ENCODE results near the gene KCNE3. TPM values are rescaled to one million over a fixed set of nuclear protein-coding genes. Genes with fewer than 3 reads are reported as not detected.

The KCNE3 gene
- total RNA-seq, 1 experiment from 2014 or later = 0.52 TPM

DNA sequence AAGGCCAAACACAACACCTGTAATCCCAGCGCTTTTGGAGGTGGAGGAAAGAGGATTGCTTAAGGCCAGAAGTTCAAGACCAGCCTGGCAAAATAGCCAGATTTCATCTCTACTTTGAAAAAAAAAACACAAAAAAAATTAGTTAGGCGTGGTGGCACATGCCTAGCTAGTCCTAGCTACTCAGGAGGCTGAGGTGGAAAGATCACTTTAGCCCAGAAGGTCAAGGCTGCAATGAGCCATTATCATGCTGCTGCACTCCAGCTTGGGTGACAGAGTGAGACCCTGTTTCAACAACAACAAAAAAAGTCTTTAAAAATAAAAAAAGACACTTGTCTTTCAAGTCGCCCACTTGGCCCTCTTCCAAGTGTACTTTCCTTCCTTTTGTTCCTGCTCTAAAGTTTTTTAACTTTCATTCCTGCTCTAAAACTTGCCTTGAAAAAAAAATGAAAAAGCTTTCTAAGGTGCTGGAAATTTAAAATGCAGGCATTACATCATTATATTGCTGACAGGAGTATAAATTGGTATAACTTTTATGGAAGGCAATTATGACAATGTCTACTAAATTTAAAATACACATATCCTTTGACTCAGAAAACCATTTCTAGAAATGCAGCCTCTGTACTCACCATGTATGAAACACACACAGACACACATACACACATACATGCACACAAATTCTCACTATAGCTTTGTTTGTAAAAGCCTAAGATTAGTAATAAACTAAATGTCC is 13.5 kb upstream of the KCNE3 start:
- no peaks in the 10 kb centered on the region for H3K9me2 ChIP-seq (ENCODE audit: insufficient read depth)
- no peaks in the 10 kb centered on the region for H3K79me2 ChIP-seq (ENCODE audit: low read depth)
- CTCF ChIA-PET = no interaction called here
- no peak overlapping the region for H3K4me2 ChIP-seq
- intact Hi-C loops (cut with micrococcal nuclease; ENCODE audit: unreplicated experiment) = no loop called here
- no peak overlapping the region for H3K4me3 ChIP-seq
- no peaks in the 10 kb centered on the region for H4K20me1 ChIP-seq (ENCODE audit: insufficient read depth)
- no TSS peak for BruUV-seq (replicated peaks)
- POLR2A ChIA-PET (ENCODE audit: unreplicated experiment) = interaction anchor here (0.7 to 0.8 kb wide), 2 partner anchors 13 to 1598 kb away, joined by 3 to 6 read pairs; partner anchors contain the start of gene LIPT2
- no peaks in the 10 kb centered on the region for H3K36me3 ChIP-seq (ENCODE audit: low read depth)
- no peak overlapping the region for H3K27ac ChIP-seq
- no peaks in the 10 kb centered on the region for H3F3A ChIP-seq (ENCODE audit: insufficient read depth, low read depth)
- H3K9me3 ChIP-seq (ENCODE audit: insufficient read depth, low read depth) = no peaks in the 10 kb centered on the region
- no peaks in the 10 kb centered on the region for H3K27me3 ChIP-seq (ENCODE audit: insufficient read depth, low read depth)
- DNase-seq = no peak
- H3K4me1 ChIP-seq (replicated peaks; ENCODE audit: insufficient read depth) = no peaks in the 10 kb centered on the region
- TF ChIP-seq EZH2 (IDR thresholded peaks at IDR 0.05; ENCODE audit: low read depth) = no peak
- TF ChIP-seq CTCF (conservative IDR thresholded peaks at IDR 0.05) = no peak
- no peak overlapping the region for H2AFZ ChIP-seq

DNA sequence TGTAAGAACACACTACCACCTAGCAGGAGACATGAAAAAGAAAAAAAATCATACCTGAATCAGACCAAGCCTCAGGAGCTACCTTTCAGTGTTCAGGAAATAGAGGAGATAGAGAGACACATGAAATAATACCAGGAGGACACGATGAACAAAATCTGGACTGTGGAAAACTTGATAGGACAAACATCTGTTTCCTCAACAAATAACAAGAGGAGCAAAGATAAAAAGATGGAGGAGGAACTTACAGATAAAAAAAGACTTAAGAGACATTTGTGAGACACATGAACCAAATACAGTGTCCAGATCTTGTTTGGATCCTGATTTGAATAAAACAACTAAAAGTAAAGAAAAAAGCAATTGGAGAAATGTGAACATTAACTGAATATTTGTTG is 12.4 kb upstream of the KCNE3 start:
- Histone ChIP-seq H3K36me3 (ENCODE audit: low read depth) (no peaks in the 10 kb centered on the region), H3K4me3 (no peak overlapping the region), H3K27ac (no peak overlapping the region), H2AFZ (no peak overlapping the region), H3K79me2 (ENCODE audit: low read depth) (no peaks in the 10 kb centered on the region), H3F3A (ENCODE audit: insufficient read depth, low read depth) (no peaks in the 10 kb centered on the region), H4K20me1 (ENCODE audit: insufficient read depth) (no peaks in the 10 kb centered on the region), H3K4me1 (replicated peaks; ENCODE audit: insufficient read depth) (no peaks in the 10 kb centered on the region), H3K27me3 (ENCODE audit: insufficient read depth, low read depth) (no peaks in the 10 kb centered on the region), H3K9me3 (ENCODE audit: insufficient read depth, low read depth) (no peaks in the 10 kb centered on the region), H3K4me2 (no peak overlapping the region), H3K9me2 (ENCODE audit: insufficient read depth) (no peaks in the 10 kb centered on the region)
- DNase-seq = no peak
- POLR2A ChIA-PET (ENCODE audit: unreplicated experiment) = no interaction called here
- BruUV-seq (replicated peaks) = no TSS peak
- TF ChIP-seq EZH2 (IDR thresholded peaks at IDR 0.05; ENCODE audit: low read depth) = no peak
- no peak for TF ChIP-seq CTCF (conservative IDR thresholded peaks at IDR 0.05)
- intact Hi-C loops (cut with micrococcal nuclease; ENCODE audit: unreplicated experiment) = no loop called here
- CTCF ChIA-PET = no interaction called here

DNA sequence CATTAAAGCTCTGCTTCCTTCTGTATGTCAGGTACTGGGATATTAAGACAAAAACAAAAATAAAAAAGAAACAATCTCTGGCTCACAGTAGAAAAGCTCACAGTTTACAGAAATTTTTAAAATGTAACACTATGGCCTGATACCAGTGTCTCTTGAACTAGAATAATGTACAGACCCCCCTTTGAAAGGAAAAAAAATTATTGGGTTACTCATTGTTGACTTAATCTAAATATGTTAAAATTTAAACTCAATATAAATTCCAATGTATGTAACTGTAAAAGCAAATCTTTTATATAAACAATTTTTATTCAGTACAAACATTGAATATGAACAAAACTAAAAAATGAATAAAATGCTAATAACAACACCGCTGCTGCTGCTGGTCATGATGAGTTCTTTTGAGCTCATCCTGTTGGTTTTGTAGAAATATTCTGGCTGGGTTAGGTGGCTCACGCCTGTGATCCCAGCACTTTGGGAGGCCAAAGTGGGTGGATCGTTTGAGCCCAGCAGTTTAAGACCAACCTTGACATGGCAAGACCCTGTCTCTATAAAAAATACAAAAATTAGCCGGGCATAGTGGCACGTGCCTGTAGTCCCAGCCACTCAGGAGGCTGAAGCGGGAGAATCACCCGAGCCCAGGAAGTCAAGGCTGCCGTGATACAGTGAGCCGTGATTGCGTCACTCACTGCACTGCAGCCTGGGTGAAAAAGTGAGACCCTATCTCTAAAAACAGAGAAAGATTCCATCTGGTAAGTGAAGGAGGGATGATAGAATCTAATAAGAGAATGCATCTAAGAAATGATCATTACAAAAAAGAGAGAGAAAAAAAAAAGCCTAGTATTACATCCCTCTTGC is 11.8 kb upstream of the KCNE3 start:
- TF ChIP-seq EZH2 (IDR thresholded peaks at IDR 0.05; ENCODE audit: low read depth) (no peak), CTCF (conservative IDR thresholded peaks at IDR 0.05) (no peak)
- Histone ChIP-seq H3K27me3 (ENCODE audit: insufficient read depth, low read depth) (no peaks in the 10 kb centered on the region), H3K9me3 (ENCODE audit: insufficient read depth, low read depth) (no peaks in the 10 kb centered on the region), H3K79me2 (ENCODE audit: low read depth) (no peaks in the 10 kb centered on the region), H3K9me2 (ENCODE audit: insufficient read depth) (no peaks in the 10 kb centered on the region), H3F3A (ENCODE audit: insufficient read depth, low read depth) (no peaks in the 10 kb centered on the region), H3K4me3 (no peak overlapping the region), H3K4me1 (replicated peaks; ENCODE audit: insufficient read depth) (no peaks in the 10 kb centered on the region), H2AFZ (no peak overlapping the region), H3K27ac (no peak overlapping the region), H3K36me3 (ENCODE audit: low read depth) (no peaks in the 10 kb centered on the region), H4K20me1 (ENCODE audit: insufficient read depth) (no peaks in the 10 kb centered on the region), H3K4me2 (no peak overlapping the region)
- intact Hi-C loops (cut with micrococcal nuclease; ENCODE audit: unreplicated experiment) = no loop called here
- no TSS peak for BruUV-seq (replicated peaks)
- ChIA-PET CTCF (no interaction called here), POLR2A (ENCODE audit: unreplicated experiment) (no interaction called here)
- no peak for DNase-seq
